ENCODE results near the gene LDB2.

DNA sequence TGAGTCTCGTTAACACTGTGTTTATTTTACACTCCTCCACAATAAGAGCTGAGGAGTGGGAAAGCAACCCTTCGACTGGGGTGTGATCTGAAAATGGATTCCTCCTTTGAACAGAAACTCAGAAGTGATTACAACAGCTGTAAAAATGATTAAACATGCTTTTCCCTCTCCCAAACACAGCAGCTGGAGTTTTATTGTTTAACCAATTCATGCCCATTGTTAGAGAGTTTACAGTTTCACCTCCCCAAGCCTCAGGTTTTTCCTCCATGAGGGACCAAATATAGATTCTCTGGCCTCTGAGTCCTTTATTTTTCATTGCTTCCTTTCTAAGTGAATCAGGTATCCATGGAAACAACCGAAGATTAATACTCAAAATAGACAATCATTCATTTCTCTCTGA is 409.2 kb downstream of the LDB2 start:
- TF ChIP-seq, protein P1, sequence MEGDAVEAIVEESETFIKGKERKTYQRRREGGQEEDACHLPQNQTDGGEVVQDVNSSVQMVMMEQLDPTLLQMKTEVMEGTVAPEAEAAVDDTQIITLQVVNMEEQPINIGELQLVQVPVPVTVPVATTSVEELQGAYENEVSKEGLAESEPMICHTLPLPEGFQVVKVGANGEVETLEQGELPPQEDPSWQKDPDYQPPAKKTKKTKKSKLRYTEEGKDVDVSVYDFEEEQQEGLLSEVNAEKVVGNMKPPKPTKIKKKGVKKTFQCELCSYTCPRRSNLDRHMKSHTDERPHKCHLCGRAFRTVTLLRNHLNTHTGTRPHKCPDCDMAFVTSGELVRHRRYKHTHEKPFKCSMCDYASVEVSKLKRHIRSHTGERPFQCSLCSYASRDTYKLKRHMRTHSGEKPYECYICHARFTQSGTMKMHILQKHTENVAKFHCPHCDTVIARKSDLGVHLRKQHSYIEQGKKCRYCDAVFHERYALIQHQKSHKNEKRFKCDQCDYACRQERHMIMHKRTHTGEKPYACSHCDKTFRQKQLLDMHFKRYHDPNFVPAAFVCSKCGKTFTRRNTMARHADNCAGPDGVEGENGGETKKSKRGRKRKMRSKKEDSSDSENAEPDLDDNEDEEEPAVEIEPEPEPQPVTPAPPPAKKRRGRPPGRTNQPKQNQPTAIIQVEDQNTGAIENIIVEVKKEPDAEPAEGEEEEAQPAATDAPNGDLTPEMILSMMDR (IDR thresholded peaks at IDR 0.05), result no peak
- TF ChIP-seq POLR2A (IDR thresholded peaks at IDR 0.05), result no peak

Measured in heart left ventricle (tissue), 13 donors.